AG20443 (cell line): ENCODE results near the gene SS18.

Experiments used
- DNase-seq: peaks from one replicate; pipeline ENCODE4 v3.0.0; 2012; ENCODE audit warnings: low spot score, mixed read lengths

Gene SS18

GRCh38 chr18:26071725-26072124 lies 18.7 kb downstream of the SS18 start:
- DNase-seq = no peak

- no peak for DNase-seq
Measured at GRCh38 chr18:26071020-26071419, 19.4 kb downstream of the SS18 start.

GRCh38 chr18:26059357-26059756 lies 31.1 kb downstream of the SS18 start:
- DNase-seq = no peak

GRCh38 chr18:26057344-26057773 lies 33.1 kb downstream of the SS18 start:
- no peak for DNase-seq

GRCh38 chr18:26056291-26056690 lies 34.1 kb downstream of the SS18 start:
- no peak for DNase-seq

GRCh38 chr18:26052505-26052904 lies 37.9 kb downstream of the SS18 start:
- DNase-seq = no peak

- no peak for DNase-seq
Measured at GRCh38 chr18:26051843-26052242, 38.6 kb downstream of the SS18 start.

GRCh38 chr18:26046419-26047077 lies 43.9 kb downstream of the SS18 start:
- no peak for DNase-seq

GRCh38 chr18:26044807-26045206 lies 45.6 kb downstream of the SS18 start:
- no peak for DNase-seq

- no peak for DNase-seq
Measured at GRCh38 chr18:26040051-26040656, 50.3 kb downstream of the SS18 start.

- no peak for DNase-seq
Measured at GRCh38 chr18:26039203-26039602, 51.2 kb downstream of the SS18 start.

GRCh38 chr18:26036635-26037034 lies 53.8 kb downstream of the SS18 start:
- DNase-seq = no peak

- no peak for DNase-seq
Measured at GRCh38 chr18:26034850-26035497, 55.4 kb downstream of the SS18 start.

GRCh38 chr18:26022585-26022984 lies 67.8 kb downstream of the SS18 start:
- DNase-seq = no peak

- DNase-seq = no peak
Measured at GRCh38 chr18:26021061-26021754, 69.2 kb downstream of the SS18 start.

- DNase-seq = no peak
Measured at GRCh38 chr18:26017929-26018328, 72.5 kb downstream of the SS18 start.

GRCh38 chr18:26014462-26014861 lies 76.0 kb downstream of the SS18 start:
- DNase-seq = no peak

GRCh38 chr18:26008619-26009018 lies 81.8 kb downstream of the SS18 start:
- DNase-seq = no peak

GRCh38 chr18:26008096-26008495 lies 82.3 kb downstream of the SS18 start:
- DNase-seq = no peak

- DNase-seq = no peak
Measured at GRCh38 chr18:26005950-26006349, 84.5 kb downstream of the SS18 start.

- no peak for DNase-seq
Measured at GRCh38 chr18:26004832-26005231, 85.6 kb downstream of the SS18 start.

GRCh38 chr18:26003817-26004216 lies 86.6 kb downstream of the SS18 start:
- DNase-seq = no peak

- no peak for DNase-seq
Measured at GRCh38 chr18:26003356-26003755, 87.1 kb downstream of the SS18 start.
